Bronchial epithelial cell (primary cell): ENCODE measurements around the gene RASL10B. TPM values are rescaled to one million over a fixed set of nuclear protein-coding genes. Genes with fewer than 3 reads are reported as not detected.

ENCODE experiments used
- DNase-seq: peaks from one replicate; pipeline ENCODE4 v3.0.0-alpha.2; 2010; ENCODE audit warnings: low read depth
- FAIRE-seq: peaks from 2 replicates; lab custom pipeline; 2011; peaks lifted over from hg19 to GRCh38; lab: Jason Lieb, UNC
- H3K27me3 ChIP-seq: 2 replicates; pipeline ENCODE4 v1.5.1; 2011; ENCODE audit warnings: low read length; ENCODE audit not compliant: control insufficient read depth, insufficient read depth
- H3K36me3 ChIP-seq: 2 replicates; pipeline ENCODE4 v1.5.1; 2011; ENCODE audit warnings: low read length; ENCODE audit not compliant: control insufficient read depth, insufficient read depth
- H3K4me3 ChIP-seq: 2 replicates; pipeline ENCODE4 v1.5.1; 2011; ENCODE audit warnings: mild to moderate bottlenecking, low read depth, low read length, control low read depth
- total RNA-seq: library from RNA; depleted of rRNA; stranded (reverse); fragments of >200 nt; gene quantifications from 2 replicates; pipeline ENCODE4 v1.2.1, GENCODE V29; 2014
- TF ChIP-seq, protein P1 (sequence below): IDR thresholded peaks from 2 replicates; pipeline ENCODE4 v1.5.1; 2011; ENCODE audit warnings: mild to moderate bottlenecking, moderate library complexity, low read length, control low read depth, inconsistent platforms; ENCODE audit not compliant: insufficient read depth, severe bottlenecking

Gene RASL10B
- total RNA-seq, 1 donor from 2014 or later = 0.53 TPM

DNA sequence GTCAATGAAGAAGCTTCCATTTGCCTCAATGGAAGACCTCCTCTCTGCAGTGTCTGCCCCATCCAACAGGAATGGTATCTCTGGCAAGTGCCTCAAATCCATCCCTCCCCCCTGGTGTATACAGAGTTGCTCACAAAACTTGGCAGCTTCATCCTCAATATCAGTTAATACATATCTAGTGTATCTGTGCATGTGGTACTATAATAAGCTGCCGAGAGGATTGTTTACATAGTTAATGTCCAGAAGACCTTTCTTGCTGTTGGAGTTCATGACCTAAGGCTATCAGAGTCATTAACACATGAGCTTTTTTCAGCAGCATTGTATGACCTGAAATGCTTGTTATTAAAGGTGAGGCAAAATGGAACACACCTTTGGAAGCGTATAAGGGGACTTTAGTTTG is 14.0 kb upstream of the RASL10B start:
- Histone ChIP-seq H3K36me3 (peaks cover 5% of the 10 kb centered on the region), H3K4me3 (no peak overlapping the region), H3K27me3 (no peaks in the 10 kb centered on the region)
- FAIRE-seq (no peak), DNase-seq (no peak)
- TF ChIP-seq, protein P1, sequence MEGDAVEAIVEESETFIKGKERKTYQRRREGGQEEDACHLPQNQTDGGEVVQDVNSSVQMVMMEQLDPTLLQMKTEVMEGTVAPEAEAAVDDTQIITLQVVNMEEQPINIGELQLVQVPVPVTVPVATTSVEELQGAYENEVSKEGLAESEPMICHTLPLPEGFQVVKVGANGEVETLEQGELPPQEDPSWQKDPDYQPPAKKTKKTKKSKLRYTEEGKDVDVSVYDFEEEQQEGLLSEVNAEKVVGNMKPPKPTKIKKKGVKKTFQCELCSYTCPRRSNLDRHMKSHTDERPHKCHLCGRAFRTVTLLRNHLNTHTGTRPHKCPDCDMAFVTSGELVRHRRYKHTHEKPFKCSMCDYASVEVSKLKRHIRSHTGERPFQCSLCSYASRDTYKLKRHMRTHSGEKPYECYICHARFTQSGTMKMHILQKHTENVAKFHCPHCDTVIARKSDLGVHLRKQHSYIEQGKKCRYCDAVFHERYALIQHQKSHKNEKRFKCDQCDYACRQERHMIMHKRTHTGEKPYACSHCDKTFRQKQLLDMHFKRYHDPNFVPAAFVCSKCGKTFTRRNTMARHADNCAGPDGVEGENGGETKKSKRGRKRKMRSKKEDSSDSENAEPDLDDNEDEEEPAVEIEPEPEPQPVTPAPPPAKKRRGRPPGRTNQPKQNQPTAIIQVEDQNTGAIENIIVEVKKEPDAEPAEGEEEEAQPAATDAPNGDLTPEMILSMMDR = no peak

DNA sequence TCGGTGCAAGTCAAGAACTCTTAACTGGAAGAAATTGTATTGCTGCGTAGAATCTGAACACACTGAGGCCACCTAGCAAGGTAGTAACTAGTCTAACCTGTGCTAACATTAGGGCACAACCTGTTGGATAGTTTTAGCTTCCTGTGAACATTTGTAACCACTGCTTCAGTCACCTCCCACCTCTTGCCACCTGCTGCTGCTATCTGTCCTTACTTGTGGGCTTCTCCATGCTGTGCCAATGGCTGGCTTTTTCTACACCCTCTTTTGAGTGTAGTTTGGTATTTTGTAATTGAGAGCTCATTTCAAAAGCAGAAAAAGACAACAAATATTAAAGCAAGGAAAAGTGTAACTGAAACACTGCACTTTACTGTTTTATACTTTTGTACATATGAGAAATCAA is 7.7 kb upstream of the RASL10B start:
- Histone ChIP-seq H3K36me3 (peaks cover 4% of the 10 kb centered on the region), H3K27me3 (no peaks in the 10 kb centered on the region), H3K4me3 (no peak overlapping the region)
- no peak for DNase-seq
- no peak for FAIRE-seq
- TF ChIP-seq, protein P1 = no peak

DNA sequence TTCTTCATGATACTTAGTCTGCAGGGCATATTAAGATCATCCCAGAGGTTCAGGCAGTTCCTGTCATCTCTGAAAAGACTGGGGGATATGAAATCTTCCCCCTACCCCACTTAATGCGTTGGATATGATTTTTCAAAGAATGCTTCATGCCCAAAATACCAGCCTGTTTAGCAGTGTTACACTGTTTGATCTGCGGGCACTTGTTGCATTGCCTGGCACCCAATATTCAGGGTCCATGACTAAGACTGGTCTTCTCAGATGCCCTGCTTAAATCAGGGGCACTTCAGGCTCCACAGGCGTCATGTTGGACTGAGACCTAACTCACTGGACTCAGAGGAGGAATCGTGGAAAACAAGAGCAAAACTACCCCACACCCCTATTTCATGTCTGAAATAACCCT is 6.4 kb upstream of the RASL10B start:
- no peak overlapping the region for H3K4me3 ChIP-seq
- TF ChIP-seq, protein P1 = no peak
- FAIRE-seq (no peak), DNase-seq (no peak)
- peaks cover 4% of the 10 kb centered on the region for H3K36me3 ChIP-seq
- H3K27me3 ChIP-seq = no peaks in the 10 kb centered on the region

DNA sequence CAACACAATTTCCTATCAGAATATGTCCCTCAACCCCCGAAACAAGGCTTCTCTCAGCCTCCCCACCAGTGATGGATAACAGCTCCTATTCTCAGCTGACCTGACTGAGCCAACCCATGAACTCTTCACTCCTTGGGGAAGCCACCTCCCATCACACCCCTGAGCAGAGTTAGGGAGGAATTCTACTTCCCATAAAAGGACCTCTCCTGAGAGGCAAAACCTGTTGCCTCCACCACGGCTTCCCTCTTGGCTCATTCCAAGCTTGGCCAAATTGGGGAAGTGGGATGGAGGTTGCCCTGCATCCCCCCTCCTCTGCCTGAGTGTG is 5.7 kb upstream of the RASL10B start:
- Histone ChIP-seq H3K27me3 (no peaks in the 10 kb centered on the region), H3K36me3 (peaks cover 4% of the 10 kb centered on the region), H3K4me3 (no peak overlapping the region)
- TF ChIP-seq, protein P1 = no peak
- FAIRE-seq (no peak), DNase-seq (no peak)

DNA sequence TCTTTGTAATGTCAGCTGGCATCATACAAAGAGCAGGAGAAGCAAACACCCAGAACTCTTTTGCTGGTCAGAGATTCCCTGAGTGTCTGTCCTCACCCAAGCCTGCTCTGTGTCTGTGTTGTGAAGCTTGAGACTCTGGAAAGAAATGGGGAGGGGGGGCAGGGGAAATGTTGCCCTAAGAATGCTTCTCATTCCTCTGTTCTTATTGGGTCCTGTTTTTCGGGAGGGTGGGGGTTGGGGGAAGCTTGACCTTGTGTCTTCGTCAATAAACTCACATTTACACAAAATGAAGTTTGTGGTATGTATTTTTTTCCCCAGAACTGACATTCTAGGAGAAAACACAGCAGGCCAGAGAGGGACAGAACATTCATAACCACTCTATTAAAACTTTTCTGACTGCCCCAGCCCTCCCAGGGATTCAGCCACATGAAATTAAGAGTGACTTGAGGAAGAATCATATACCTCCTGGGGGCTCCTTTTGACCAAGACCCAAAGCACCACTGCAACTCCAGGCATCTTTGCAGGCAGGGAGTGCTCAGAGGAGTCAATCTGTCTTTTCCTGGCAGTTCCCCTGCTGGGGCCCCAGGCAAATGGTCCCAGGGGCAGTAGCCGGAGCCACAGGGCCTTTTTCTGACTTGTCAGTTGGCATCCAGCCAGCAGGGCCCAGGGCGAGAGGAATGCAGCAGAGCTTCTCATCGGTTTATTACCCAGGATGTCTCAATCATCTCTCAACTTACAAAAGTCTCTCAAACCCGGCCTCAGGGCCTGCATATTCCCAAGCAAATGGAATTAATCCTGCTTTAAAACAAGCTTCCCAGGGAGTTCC is 5.1 kb upstream of the RASL10B start:
- peaks cover 4% of the 10 kb centered on the region for H3K36me3 ChIP-seq
- peak; percentile 41 for DNase-seq
- TF ChIP-seq, protein P1 = no peak
- FAIRE-seq = no peak
- H3K4me3 ChIP-seq = no peak overlapping the region
- no peaks in the 10 kb centered on the region for H3K27me3 ChIP-seq
